Activated CD8-positive, alpha-beta memory T cell treated with anti-CD3 and anti-CD28 coated beads, Interleukin-2, amount 50 U/mL, for 48 hours (primary cell): ENCODE data around the gene TRIM9.
"Not testable (repeated sequence)": the region's sequence is repeated elsewhere in the genome, so short reads cannot be mapped to it uniquely, and the experiment has no call there.

Experiments
- DNase-seq: peaks from one replicate; pipeline ENCODE4 v3.0.0-alpha.2; 2020

Gene TRIM9

DNA sequence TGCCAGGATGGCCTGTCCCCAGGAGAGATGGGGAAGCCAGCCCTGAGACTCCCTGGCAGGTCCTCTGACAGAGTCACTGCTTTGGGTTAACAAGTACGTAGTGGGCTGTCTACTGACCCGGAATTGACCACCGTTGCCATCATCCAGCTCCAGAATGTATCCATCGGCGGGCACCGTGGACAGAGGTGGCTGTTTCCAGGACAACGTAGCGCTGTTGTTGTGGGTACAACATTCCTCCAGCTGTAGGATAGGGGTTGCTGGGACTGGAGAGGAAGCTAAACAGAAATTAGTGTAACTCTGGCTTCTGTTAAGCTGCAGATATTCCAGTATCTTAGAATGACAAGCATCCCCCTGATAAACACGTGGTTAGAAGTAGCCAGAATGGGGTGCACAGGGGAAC is 94.3 kb downstream of the TRIM9 start:
- DNase-seq = no peak

DNA sequence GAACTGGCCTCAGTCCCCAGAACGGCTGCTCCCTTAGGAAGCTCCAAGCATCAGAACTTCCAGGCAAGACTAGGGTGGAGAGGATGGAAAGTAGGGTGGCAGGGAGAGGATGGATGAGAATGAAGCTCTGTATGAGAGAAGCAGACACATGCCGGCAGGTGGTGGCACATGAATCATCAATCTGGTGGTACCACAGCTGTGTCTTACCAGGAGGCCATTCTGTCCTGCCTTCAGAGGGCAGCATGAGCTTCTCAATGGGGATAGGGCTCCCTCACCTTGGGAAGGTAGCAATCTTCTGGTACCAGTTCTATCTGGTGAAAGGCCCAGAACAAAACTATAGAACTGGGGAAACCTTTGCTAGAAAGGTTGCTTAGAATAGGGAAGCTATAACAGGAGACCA is 95.2 kb downstream of the TRIM9 start:
- DNase-seq = no peak

DNA sequence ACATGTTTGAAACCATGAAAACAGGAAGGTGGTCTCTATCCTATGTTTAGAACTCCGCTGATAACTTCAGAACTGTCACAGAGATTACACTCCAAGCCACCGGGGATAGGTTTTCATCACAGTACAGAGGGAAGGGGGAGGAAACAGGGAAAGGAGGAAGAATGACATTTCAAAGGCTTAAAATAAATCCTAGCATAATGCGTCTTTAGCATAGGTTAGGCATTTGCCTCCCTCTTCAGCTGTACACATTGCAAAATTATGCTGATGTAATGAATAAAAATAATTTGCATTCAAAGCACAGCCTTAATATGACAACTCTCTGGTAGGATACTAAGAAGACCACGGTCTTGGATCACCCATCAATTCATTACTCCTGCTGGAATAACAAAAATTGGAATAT is 96.3 kb downstream of the TRIM9 start:
- no peak for DNase-seq

DNA sequence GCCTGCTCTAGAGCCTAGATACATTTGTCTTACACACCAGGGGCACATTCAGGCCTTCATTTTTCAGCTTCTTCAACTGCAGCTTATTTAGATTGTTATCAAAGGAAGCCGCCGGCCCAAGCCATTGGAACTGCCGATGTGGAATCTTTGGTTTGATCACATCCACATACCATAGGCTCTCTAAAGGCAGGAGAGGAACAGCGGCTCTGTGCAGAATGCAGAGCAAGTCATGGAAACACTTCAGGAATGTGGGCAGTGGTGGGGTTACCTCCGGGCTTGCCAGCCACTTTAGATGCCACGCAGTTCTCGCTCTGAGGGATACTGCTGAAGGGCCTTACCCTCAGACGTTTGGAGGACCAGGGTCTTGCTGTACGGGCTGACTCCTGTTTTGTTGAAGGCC is 97.2 kb downstream of the TRIM9 start:
- no peak for DNase-seq

DNA sequence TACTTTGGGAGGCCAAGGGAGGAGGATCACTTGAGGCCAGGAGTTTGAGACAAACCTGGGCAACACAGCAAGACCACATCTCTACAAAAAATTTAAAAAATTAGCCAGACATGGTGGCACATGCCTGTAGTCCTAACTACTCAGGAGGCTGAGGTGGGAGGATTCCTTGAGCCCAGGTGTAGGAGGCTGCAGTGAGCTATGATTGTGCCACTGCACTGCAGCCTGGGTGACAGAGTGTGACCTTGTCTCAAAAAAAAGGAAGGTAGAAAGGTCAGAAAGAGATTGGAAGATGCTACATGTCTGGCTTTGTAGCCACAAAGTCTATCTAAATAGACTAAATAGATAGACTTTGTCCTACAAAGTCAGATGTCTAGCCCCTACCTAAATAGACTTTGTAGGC is 100.7 kb downstream of the TRIM9 start:
- DNase-seq = not testable (repeated sequence)

DNA sequence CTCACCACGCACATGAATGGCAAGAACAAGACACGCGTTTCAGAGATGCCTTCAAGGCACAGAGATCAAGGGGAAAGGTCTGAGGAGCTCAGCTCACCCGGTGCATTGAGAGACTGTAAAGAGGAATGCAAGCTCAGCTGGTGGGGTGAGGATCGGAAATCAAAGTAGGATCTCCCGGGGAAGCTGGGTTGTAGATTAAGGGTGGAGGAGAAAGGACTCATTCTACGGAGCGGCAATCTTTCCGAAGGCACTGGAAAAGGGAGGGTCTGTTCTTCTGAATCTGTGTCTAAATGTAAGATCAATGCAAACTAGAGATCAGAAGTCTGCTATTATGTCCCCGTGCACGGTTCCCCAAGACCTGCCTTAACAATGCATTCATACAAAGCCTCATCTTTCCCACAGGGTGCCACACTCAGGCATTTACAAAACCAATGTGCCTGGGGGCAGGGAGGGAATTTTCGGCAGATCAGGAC is 109.0 kb downstream of the TRIM9 start:
- DNase-seq = no peak

DNA sequence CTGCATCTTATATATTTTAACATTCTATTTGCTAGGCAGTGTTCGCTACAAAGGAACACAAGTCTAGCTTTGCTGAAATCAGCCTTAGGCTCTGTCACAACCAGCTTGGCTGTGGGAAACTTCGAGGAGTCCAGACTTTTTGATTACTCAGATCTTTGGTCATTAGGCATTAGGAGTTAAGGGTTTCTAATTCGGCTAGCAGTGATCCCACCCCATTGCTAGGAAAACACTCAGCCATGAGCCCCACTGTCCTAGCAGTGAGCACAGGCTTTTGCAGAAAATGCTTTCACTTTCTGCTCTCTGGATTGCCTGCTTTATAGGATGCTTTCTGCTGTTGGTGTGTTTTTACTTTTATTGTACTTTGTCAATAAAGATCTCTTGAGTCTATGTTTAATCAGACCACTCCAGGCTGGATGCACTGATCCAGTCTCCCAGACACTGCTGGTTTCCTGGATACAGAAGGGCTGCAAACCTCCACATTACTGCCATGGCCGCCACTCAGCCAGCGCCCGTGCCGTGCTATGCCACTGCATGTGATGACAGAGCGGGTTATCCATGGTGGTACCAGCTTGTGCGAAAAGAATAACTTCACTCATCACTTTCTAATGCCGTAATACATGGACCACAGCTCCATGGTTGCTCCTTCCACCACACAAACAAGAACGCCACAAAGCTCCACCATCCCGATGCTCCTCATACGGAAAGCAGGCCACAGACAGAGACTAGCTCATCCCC is 109.6 kb downstream of the TRIM9 start:
- no peak for DNase-seq

DNA sequence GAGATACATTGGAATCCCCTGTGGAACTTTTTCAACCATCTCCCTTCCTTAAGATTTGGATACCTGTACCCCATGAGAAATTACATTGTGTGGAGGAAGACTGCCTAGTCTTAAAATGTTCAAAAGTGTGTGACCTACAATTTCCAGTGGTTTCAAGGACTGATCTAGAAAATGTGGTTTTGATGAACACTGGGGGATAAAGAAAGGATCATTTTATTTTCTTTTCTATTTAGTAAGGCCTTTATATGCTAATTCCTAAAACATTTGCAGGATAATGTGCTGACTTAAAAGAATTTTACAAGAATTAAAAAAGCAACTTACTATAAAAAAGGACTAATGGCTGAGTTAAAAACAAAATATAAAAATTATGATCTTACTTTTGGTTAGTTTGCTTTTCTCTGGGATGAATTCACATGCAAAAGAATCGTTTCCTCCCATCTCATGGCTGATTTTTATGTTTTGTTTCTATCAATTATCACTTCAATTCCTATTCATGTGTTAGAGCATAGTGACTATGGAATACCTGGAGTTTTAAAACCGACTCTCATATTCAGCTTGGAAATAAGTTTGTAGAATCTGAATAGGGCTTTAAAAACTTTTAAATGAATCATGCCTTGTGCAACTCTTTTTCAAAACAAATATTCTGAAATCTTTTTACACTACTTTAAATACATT is 110.7 kb downstream of the TRIM9 start:
- DNase-seq = no peak

DNA sequence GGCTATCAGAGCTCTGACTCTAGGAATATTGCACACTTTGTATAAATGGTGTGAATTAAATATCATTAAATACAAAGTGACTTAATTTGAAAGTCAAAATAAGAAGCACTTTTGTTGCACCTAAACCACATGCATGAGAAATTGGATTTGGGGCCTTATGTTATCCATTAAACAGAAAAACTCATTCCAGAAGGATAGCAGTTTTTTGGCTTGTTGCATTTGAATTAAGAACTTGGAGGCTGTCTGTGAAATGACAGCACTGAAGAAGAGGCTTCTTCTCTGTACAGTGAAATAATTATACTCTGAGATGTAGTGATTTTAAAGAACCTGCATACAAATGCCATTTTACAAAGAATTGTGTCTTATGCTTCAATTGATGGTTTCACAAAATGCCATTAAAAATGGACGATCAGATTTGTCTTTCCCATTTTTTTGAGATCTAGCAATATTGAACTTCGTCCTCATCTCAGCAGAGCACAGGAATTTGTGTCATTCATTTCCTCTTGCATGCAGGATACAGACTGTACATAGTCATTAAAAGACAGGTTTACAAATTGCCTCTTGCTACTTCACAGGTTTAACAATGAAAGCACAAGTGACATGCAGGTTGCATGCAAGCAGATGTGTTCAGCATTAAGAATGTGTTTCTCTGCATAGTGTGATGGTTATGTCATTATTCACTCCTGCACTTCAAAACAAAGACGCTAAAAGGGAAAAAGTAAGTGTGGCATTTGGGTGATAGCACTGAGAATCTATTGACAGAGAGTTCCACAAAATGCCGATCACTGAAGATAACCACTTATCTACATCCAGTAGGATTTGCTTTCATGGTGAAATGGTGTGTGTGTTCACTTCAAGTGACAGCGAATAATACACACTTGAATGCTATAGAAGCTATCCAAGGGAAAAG is 114.7 kb downstream of the TRIM9 start:
- DNase-seq = no peak

DNA sequence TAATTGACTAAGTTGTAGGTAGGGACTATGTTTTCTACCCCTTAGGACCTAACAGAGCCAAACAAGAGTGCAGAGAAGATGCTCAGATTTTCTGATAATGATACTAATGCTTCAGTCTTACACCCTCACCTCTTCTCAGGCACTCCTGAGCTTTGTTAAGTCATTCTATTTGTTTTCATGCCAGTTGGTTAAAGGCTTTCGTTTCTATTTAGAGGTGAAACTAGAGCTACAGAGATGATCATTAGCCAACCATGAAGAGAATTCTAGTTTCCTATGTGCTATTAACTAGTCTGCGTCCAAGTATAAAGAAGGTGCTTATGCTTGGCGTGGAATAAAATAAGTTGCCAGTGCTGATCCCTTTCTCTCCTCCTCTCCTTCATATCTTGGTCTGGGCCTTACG is 116.0 kb downstream of the TRIM9 start:
- no peak for DNase-seq

DNA sequence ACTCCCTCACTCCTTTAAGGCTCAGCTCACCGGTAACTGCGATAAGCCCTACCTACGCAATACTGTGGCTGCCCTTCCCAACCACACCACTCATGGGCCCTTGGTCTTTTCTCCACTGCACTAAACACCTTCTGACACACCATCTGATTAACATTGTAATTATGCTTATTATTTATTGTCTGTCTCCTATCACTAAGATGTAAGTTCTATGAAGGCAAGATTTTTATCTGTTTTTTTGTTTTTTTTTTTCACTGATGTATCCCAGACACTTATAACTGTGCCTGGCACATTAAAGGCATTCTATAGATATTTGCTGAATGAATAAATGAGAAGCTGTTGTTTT is 116.4 kb downstream of the TRIM9 start:
- DNase-seq = no peak

DNA sequence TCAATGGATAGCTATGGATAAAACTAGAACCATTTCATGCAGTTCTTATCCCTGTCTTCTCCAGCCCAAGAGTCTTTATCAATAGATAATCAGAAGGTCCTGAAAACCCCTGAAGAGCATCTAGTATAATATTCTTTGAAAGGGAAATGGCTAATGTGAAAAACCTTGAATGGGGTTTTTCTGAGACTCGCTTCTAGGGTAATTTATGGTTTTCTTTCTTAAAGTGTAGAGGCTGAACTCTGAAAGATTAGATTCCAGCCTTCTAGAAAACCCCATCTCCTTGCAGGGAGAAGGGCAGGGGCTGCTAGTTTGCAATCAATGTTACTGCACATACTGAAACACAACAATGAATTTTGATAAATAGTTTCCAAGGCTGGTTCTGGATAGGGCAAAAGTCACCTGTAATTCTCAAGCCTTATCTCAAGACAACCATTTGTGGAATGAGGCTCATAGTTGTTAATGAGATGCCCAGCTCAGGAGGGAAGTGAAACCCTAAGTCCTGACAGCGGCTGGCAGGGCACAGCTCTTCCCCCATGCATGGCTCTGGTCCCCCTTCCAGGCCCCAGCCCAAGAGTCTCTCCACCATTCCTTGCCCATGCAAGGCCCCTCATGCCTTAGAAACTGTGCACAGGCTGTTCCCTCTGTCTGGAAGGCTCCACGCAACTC is 116.9 kb downstream of the TRIM9 start:
- DNase-seq = no peak

DNA sequence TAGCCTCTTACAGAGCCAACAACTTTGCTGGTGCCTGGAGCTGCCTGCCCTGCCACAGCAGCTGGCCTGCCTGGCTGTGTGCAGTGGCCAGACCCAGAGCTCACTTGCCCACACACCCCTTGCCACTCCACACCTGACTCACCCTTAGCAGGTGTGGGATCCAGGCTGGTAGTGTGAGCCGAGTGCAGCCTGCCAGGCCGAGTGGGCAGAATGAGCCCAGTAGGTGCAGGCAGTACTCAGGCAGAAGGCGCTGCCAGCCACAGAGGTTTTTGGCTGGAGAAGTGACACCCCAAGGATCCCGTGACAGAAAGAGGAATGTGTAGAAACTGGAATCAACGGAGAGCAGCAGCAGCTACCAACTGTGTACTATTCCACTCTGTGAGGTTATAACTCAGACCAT is 120.8 kb downstream of the TRIM9 start:
- DNase-seq = no peak

DNA sequence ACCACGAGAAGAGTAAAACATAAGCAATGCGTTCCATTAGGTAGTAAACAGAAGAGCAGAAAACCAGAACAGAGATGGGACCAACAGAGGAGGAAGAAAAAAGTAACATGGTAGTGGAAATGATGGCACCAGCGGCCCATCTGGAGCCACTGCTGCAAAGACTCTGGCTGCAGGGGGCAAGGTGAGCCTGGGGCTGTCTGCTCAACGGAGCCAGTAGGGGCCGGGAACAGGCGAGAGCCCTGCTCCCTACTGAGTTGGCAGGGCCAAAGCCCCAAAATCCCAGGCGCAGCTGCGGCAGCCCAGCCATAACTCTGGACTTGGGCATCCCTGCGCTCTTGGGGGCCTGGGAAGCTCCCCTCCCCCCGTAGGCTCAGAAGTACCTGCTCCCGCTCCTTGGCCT is 122.2 kb downstream of the TRIM9 start:
- no peak for DNase-seq

DNA sequence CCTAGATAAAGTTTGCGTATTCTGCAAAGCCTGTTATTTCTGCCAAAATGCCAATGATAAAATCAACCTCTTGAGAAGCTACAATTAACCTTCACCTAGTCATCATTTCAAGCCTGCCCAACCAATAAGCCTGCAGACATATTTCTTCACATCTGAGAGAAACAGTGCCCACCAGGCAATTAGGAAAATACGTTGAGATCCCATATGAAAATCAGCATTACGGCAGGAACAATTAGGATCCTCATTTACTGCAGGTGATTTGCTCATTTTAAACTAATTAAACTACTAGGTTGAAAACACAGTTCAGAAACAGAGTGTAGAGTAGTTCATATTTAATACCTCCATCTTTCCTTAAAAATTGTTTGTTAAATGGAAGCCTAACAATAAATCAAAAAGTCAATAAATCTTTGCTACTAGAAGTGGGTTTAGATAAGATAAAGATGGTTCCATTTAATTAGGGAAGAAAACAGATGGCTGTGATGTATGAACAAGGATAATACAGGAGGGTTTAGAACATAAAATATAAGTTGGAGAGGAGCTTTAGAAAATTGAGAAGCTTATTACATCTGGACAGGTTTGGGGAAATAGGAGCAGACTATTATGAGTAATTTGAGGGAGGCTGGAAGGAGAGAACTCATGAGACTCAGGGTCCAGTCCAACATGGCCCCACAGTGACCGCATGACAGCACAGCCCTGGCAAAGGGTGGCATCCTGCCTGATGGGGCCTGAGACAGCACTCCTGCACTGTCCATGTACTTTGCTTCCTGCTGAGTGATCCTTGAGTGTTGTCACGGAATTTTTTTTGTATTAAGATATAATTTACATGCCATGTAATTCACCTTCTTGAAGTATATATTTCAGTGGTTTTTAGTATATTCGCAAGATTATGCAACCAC is 123.8 kb downstream of the TRIM9 start:
- DNase-seq = no peak

DNA sequence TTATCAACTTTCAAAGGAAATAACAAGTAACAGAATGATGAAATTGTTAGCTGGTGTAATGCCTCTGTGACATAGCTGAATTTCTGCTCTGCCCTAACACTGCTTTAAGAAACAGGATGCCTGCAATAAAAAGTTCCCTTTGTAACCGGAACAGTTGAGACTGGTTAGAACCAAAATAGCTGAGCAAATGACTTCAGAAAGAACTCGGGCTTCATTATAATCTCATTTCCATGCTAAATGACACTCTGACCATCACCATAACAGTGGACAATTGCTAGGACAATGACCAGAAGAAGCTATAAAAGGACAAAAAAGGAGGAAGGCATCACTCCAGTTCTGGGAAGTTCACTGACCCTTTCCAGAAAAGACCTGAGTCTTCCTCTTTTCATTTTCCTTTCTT is 127.1 kb downstream of the TRIM9 start:
- no peak for DNase-seq

DNA sequence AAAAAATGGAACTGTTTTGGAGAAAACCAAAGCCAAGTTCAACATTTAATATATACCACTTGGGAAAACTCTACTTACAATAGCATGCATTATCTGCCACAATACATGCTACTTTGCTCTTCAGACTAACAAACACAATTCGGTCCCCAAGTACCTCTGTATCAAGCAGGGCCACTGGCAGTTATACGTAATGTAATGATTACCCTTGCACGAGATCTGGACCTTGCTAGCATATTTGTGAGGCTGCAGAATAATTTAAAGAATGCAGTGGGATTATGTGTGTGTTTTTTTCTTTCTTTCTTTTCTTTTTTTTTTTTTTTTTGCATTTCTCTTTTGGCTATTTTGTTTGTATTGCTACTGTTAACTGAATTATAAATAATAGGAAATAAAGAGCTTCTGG is 127.8 kb downstream of the TRIM9 start:
- no peak for DNase-seq

DNA sequence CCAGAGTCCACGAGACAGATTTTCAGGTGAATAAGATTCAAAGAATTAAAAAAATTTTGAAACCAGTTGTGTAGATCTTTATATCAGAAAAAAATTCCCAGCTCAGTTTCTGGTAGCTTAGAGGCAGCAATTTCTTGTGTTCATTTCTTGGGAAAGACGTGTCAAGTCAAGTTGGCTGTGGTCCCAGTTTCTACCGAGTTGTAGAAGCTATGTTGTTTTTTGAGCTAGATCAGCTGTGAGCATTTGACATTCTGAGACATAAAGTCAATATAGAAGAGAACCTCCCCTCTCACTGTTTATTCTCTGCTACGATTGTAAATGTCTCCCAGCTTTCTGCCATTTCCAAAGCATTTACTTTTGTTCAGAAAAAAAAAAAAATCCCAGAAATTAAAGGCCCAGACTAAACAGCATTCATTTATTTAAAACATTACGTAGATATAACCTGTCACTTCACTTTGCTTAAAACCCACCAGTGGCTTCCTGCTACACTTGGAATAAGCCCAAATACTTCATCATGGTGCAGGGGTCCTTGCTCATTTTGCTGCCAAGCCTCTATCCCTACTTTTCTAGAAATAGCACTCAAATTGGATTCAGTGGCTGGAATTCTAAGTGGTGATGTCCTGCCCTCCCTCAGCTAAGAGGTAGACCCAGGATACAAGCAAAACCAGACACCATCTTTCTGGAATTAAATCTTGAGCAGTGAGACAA is 130.1 kb downstream of the TRIM9 start:
- no peak for DNase-seq

DNA sequence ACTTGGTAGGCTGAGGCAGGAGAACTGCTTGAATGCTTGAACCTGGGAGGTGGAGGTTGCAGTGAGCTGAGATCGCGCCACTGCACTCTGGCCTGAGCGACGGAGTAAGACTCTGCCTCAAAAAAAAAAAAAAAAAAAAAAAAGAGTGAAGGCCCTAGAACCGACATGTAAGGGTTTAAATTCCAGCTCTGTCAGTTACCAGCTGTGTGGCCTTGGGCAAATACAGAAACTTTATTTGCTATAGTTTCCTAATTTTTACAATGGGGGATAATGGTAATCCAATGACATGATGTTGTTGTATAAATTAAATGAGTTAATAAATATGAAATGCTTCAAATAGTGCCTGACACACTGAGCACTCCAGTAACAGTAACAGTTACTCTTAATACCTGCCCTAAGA is 131.0 kb downstream of the TRIM9 start:
- DNase-seq = no peak

DNA sequence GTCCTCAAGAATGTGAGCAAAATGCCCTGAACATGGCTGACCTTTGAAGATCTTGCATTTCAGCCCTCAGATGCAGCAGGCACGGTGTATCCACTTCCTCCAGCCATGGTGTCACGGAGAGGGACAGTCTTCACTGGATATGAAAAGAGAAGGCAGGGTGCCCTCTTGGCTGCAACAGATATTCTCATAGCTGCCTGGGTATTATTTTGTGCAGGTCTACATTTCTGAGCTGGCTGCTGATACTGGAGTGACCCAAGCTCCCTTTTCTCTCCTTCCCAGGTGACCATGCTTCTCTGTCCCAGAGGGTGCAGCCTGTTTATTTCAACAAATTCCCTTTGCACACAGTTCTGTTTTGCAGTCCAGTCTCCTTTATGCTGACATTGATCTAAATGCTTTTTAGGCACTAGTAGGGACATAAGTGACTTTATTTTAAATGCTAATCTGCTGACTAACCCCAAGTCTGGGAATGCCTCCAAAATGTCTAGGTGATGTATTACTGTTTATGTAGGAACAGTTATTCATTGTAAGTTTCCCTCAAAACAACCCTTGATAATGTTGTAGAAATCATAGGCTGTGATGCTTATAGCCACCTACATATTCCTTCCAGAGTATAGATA is 133.2 kb downstream of the TRIM9 start:
- DNase-seq = no peak

DNA sequence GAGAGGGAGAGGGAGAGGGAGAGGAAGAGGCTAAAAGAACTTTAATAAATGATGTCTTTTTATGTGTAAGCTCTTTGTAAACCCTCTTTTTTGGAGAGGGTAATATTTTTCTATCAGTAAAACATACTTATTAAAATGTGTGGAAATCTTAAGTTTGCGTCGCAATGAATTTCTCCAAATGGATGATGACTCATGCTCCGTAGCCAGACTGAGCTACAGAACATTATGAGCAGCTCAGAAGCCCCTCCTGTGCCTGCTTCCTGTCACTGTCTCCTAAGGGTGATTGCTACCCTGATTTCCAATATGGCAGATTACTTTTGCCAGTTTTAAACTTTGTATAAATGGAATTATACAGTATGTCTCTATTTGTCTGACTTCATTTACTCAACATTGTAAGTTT is 137.6 kb downstream of the TRIM9 start:
- no peak for DNase-seq
